C4-2B (cell line): ENCODE data around the gene RBFOX2.

ENCODE experiments used
- H3K27ac ChIP-seq: fragments of 450-650 bp; 2 replicates; pipeline ENCODE4 v1.5.1; 2017
- CTCF ChIP-seq: fragments of 450-650 bp; conservative IDR thresholded peaks from 2 replicates; pipeline ENCODE4 v1.5.1; 2017; ENCODE audit warnings: mild to moderate bottlenecking
- ZFX ChIP-seq: fragments of 450-650 bp; IDR thresholded peaks from 2 replicates; pipeline ENCODE4 v1.6.1; 2017

The RBFOX2 gene

GRCh38 chr22:35971456-35972119 lies 57.0 kb downstream of the RBFOX2 start:
- TF ChIP-seq ZFX (no peak), CTCF (no peak)
- H3K27ac ChIP-seq, result peak overlapping the region; percentile 51

- TF ChIP-seq ZFX, result no peak
- TF ChIP-seq CTCF, result no peak
- H3K27ac ChIP-seq, result peak overlapping the region; percentile 41; the same call in 1 of the 2 replicates
These were observed 57.8 kb downstream of the RBFOX2 start for GRCh38 chr22:35970616-35971455.

GRCh38 chr22:35967046-35967397 lies 61.6 kb downstream of the RBFOX2 start:
- TF ChIP-seq CTCF, result no peak
- TF ChIP-seq ZFX, result no peak
- no peak overlapping the region for H3K27ac ChIP-seq

DNA sequence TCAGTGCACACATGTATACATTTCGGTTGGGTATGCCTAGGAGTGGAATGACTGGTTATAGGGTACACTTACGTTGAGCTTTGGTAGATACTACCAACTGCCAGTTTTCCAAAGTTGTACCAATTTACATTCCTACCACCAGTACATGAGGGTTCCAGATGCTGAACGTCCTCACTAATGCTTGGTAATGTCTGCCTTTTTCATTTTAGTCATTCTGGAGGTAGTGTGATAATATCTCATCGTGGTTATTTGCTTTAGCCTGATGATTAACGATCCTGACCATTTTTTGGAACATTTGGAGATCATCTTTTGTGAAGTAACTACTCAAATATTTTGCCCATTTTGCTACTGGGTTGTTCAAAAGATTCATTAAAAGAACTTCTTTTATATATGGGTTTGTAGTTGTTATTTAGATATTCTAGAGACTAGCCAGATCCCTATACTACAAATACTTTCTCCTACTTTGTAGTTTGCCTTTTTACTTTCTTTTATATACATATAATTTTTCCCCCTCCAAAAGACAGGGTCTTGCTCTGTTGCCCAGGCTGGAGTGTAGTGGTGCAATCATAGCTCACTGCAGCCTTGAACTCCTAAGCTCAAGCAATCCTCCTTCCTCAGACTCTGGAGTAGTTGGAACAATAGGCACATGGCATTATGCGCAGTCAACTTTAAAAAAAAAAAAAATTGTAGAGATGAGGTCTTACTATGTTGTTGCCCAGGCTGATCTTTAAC lies 62.1 kb downstream of the RBFOX2 start:
- TF ChIP-seq CTCF, result no peak
- no peak overlapping the region for H3K27ac ChIP-seq

- H3K27ac ChIP-seq, result no peak overlapping the region
- TF ChIP-seq CTCF (no peak), ZFX (no peak)
These were observed 65.3 kb downstream of the RBFOX2 start for GRCh38 chr22:35963237-35963810.

GRCh38 chr22:35961480-35962295 lies 66.9 kb downstream of the RBFOX2 start:
- H3K27ac ChIP-seq, result no peak overlapping the region

More at GRCh38 chr22:35961480-35962295, 66.9 kb downstream of the RBFOX2 start:
- TF ChIP-seq ZFX (no peak), CTCF (no peak)
